GM21786 (cell line): ENCODE measurements around the gene LHX5.

ENCODE experiments used
- ATAC-seq: cut with Tn5 transposase; IDR thresholded peaks from one replicate; pipeline ENCODE4 v1.9.1; 2021; ENCODE audit not compliant: unreplicated experiment

LHX5 gene

GRCh38 chr12:113466454-113467141, 5.1 kb downstream of the LHX5 start:
- no peak for ATAC-seq

- no peak for ATAC-seq
These were observed 5.7 kb downstream of the LHX5 start for GRCh38 chr12:113465808-113466453.

DNA sequence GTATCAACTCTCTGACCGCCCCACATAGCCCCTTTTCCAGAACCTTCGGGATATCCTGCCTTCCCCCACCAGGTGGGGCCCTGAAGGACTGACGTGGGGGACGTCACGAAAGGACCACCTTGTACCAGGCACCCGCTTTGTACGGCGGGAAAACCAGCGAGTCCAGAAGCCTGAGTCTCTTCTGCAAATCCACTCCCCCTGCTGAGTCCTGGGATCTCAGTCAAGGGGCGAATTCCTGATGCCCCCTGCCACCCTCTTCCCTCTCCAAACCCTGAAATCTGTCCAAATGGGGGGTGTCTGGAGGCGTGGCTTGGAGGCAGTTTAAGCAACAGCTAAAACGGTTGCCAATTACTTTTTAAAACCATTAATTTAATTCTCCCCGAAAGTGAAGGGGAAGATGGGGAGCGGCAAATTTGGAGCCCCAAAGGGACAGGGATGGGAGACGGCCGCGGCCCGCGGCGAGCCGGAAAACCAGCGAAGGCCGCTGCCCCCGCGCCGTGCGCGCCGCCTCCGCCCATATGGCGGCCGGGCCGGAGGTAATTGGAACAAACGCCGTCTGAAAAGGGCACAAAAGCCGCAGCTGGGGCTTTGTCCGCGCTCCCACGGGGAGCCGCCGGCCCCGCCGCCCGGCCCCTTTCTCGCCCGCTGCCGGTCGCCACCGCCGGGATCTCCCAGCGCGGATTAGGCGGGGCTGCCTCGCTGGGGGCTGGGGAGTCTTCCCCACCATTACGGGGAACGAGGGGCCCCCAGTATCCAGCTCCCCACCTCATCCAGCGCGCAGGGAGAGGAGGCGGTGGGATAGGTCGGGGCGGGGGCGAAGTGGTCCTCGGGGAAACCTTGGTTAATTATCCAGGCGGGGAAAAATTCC, 6.6 kb downstream of the LHX5 start:
- no peak for ATAC-seq

- ATAC-seq, result no peak
These were observed 7.3 kb downstream of the LHX5 start for GRCh38 chr12:113464452-113464775.

DNA sequence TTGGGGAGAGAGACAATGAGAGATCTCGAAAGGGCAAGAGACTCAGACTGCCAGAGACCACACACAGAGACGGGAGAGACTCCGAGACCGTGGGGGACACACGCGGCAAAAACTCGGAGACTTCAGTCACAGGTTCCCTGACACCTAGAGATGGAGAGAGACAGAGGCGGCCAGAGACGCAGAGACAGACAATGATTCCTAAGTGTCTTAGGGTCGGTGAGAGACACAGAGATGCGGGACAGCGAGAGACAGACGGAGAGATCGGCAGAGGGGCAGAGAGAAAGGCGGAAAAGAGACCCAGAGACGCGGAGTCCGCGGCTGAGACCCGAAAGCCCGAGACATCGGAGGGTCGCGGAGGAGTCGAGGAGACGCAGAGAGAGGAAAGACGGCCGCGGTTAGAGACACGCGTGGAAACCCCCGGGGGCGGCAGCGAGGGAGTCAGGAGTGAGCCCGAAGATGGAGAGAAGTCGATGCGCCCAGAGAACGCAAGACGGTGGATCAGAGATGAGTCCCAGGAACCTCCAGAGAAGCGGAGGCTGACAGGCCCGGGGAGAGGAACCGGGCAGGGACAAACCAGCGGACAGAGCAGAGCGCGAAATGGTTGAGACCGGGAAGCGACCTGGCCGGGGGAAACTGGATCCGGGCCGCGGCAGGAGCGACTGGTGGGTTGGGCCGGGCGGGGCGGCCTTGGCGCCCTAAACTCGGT, 7.8 kb downstream of the LHX5 start:
- ATAC-seq, result no peak

GRCh38 chr12:113462998-113463745, 8.5 kb downstream of the LHX5 start:
- no peak for ATAC-seq

DNA sequence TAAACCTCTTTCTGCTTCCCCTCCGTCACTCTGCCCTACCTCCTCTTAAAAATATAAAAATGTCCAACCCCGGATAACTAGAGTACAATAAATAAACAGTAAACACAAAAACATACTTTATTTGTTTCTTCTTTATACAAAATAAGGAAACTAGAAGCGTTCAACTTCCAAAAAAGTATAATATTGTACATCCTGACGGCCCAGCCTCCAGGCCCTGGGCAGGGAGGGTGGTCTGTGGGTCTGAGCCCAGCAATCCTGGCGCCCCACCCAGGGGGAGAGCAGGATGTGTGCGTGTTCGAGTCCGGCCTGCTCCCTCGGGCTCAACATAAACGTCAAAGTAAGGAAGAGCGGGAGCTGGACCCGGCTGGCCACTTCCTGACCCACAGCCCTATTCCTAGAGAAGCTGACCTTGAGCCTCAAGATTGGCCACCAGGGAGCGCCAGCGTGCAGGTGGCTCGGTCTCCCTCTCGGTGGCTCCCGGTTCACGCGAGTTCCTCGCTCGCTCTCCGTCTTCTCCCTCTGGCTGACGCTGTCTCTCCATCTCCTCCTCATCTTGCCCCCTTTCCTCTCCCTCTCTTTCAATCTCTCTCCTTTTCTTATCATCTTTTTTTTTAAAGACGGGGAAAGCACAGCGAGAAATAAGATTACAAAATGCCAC, 9.4 kb downstream of the LHX5 start:
- ATAC-seq, result no peak

GRCh38 chr12:113461666-113462065, 10.0 kb downstream of the LHX5 start:
- no peak for ATAC-seq

DNA sequence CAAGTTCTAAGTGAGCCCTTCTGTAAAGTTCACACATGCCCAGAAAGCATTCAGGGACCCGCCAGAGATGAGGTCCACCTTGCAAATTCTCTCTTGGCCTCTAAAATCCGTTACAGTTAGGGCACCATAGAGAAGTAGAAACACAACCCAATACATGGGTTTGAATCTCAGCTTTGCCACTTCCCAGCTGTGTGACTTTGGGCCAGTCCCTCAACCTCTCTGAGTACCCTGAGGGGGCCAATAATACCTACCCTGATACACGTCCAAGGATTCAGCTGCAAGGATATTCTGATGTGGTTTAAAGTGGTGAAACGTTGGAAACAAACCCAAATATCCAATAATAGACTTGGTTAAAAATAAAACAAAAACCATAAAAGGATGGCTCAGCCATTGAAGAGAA, 11.7 kb downstream of the LHX5 start:
- no peak for ATAC-seq

DNA sequence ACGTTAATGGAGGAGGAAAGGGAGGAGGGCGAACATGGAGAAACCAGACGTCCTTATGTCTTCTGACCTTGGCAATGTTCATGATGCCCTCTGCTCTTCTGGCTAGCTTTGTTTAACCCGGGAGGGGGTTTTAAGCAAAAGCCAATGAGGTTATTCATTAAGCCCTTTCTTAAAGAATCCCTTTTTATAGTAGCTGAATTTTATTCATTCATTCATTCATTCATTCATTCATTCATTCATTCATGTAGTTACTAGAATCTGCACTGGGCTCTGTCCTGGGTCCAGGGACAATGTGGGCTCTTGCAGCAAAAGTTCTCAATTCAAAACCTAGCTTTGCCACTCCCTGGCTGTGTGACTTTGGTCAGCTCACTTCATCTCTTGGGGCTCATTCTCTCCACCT, 14.0 kb downstream of the LHX5 start:
- ATAC-seq, result no peak

- no peak for ATAC-seq
These were observed 14.5 kb downstream of the LHX5 start for GRCh38 chr12:113457185-113457584.

GRCh38 chr12:113456761-113457160, 14.9 kb downstream of the LHX5 start:
- no peak for ATAC-seq

GRCh38 chr12:113456199-113456598, 15.5 kb downstream of the LHX5 start:
- ATAC-seq, result no peak

DNA sequence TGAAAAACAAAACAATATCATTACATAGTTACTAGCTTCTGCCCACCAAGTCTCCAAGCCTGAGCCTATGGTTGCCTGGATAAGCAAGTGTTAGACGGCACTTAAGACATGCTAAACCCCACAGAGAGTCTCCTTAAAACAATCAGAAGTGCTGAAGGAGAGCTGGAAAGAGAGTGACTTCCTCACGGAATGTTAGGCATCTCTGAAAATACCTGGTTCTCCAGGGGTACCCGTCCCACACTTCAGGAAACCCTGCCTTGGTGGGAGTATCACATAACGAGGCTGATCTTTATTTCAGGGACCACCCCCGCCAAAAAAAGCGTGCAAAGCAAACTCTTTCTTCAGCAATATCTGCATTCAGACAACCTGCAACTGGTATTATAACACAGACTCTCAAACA, 18.3 kb downstream of the LHX5 start:
- no peak for ATAC-seq

DNA sequence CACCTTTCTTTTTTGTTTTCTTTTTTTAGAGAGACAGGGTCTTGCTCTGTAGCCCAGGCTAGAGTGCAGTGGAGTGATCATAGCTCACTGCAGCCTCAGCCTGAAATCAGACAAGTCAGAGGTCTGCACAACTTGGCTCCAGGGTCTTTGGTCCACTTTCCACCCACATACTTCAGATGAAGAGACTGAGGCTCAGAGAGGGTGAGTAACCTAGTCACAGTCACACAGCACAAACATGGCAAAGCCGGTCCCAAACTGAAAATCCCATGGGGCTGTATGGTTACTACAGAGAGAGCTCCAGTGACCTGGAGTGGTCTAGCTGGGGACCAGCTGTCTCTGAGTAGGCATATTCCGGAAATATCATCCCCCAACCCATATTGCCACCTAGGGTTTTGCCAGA, 19.2 kb downstream of the LHX5 start:
- no peak for ATAC-seq

DNA sequence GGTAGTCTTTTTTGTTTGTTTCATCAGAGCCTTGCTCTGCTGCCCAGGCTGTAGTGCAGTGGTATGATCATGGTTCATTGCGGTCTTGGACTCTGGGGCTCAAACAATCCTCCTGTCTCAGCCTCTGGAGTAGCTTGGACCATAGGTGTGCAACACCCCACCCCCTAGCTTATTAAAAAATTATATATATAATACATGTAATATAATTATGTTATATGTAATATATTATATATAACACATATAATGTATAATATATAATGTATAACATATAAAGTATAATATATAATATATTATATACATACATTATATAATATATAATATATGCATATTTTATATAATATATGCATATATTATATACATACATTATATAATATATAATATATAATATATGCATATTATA, 21.8 kb downstream of the LHX5 start:
- no peak for ATAC-seq

- ATAC-seq, result no peak
These were observed 22.4 kb downstream of the LHX5 start for GRCh38 chr12:113449299-113449698.

DNA sequence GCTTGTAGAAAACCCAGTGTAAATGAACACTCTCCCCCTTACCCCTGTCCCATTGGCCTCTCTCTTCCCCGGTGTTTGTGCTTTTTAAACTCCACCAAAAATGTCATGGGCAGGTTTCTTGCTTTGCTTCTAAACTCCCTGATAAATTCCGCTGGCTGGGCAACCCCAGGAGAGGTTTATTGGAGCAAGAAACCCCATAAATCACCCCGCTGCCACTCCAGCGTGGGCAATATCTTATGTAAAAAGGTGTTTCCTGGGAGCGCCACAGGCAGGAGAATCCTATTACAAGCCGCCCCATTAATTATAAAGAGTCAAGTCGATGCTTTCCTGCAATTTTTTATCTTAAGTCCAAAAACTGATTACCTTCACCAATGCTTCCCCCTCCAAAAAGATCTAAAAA, 22.8 kb downstream of the LHX5 start:
- no peak for ATAC-seq

DNA sequence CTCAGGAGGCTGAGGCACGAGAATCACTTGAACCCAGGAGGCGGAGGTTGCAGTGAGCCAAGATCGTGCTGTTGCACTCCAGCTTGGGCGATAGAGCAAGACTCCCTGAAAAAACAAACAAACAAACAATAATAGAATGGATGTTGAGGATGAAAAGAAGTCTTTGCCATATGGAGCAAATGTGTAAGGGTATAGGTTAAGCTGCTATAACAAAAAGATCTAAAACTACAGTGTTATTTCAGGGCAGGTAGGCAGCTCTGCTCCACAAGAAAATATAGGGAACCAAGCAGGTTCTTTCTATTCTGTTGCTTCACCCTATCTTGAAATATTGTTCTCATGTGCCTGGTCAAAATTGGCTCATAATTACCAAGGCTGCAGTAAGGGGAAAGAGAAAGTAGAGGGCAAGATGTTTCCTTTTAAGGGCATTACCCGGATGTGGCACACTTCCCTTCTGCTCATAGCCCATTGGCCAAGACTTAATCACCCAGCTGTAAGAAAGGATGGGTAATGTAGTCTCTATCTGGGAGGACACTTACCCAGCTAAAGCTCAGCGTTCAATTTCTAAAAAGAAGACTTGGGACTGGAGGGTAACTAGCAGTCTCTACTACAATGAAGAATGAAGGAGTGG, 26.0 kb downstream of the LHX5 start:
- ATAC-seq, result no peak

GRCh38 chr12:113443030-113443539, 28.6 kb downstream of the LHX5 start:
- no peak for ATAC-seq
